ENCODE results near the gene SAP25. TPM values are rescaled to one million over a fixed set of nuclear protein-coding genes. Genes with fewer than 3 reads are reported as not detected.

Gene SAP25
- total and polyA plus RNA-seq, 4 donors = 0.33 to 0.84 (median 0.56) TPM; not detected in 1

GRCh38 chr7:100566018-100566531 lies 7.6 kb downstream of the SAP25 start:
- 44% methylated on average over 6 of the region's 6 CpGs for WGBS
- H3K36me3 ChIP-seq (ENCODE audit: control insufficient read depth in 4 of 4, insufficient read depth in 3 of 4, low read depth in 1 of 4, low read length in 3 of 4) = peaks cover 0 to 22% (median 13%) of the 10 kb centered on the region in 4 donors
- H3K4me3 ChIP-seq (ENCODE audit: low read depth in 1 of 3, low read length in 3 of 3) = no peak overlapping the region

More at GRCh38 chr7:100566018-100566531, 7.6 kb downstream of the SAP25 start:
- no peak for DNase-seq (ENCODE audit: low spot score)
- Histone ChIP-seq H3K27ac (ENCODE audit: low read depth in 1 of 2, low read length in 2 of 2) (peak overlapping the region; percentile 84 to 90), H3K9ac (ENCODE audit: low read depth in 1 of 2, low read length in 2 of 2) (peak overlapping the region in 1 of 2 donors; percentile 18), H3K9me3 (ENCODE audit: control insufficient read depth in 4 of 4, low read length in 3 of 4) (no peaks in the 10 kb centered on the region), H3K4me1 (ENCODE audit: control insufficient read depth in 4 of 4, insufficient read depth in 4 of 4, low read length in 3 of 4) (peaks cover 36 to 97% (median 79%) of the 10 kb centered on the region in 4 donors), H3K27me3 (ENCODE audit: control insufficient read depth in 4 of 4, insufficient read depth in 4 of 4, low read length in 3 of 4) (no peaks in the 10 kb centered on the region)
- TF ChIP-seq HNF4A (conservative IDR thresholded peaks at IDR 0.05) (peak; percentile 49 to 59), RXRA (IDR thresholded peaks at IDR 0.05) (peak; percentile 51 to 64), FOXA2 (IDR thresholded peaks at IDR 0.05) (peak; percentile 60), SP1 (IDR thresholded peaks at IDR 0.05) (peak; percentile 42), EGR1 (IDR thresholded peaks at IDR 0.05; ENCODE audit: low read depth in 2 of 2) (no peak), FOXA1 (IDR thresholded peaks at IDR 0.05) (peak; percentile 43), JUND (IDR thresholded peaks at IDR 0.05) (no peak), TAF1 (conservative IDR thresholded peaks at IDR 0.05) (no peak), YY1 (IDR thresholded peaks at IDR 0.05) (peak; percentile 79), REST (IDR thresholded peaks at IDR 0.05) (peak; percentile 67)
- TF ChIP-seq, protein P1, sequence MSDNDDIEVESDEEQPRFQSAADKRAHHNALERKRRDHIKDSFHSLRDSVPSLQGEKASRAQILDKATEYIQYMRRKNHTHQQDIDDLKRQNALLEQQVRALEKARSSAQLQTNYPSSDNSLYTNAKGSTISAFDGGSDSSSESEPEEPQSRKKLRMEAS (IDR thresholded peaks at IDR 0.05) = peak; percentile 49
- TF ChIP-seq, protein P2, sequence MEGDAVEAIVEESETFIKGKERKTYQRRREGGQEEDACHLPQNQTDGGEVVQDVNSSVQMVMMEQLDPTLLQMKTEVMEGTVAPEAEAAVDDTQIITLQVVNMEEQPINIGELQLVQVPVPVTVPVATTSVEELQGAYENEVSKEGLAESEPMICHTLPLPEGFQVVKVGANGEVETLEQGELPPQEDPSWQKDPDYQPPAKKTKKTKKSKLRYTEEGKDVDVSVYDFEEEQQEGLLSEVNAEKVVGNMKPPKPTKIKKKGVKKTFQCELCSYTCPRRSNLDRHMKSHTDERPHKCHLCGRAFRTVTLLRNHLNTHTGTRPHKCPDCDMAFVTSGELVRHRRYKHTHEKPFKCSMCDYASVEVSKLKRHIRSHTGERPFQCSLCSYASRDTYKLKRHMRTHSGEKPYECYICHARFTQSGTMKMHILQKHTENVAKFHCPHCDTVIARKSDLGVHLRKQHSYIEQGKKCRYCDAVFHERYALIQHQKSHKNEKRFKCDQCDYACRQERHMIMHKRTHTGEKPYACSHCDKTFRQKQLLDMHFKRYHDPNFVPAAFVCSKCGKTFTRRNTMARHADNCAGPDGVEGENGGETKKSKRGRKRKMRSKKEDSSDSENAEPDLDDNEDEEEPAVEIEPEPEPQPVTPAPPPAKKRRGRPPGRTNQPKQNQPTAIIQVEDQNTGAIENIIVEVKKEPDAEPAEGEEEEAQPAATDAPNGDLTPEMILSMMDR (IDR thresholded peaks at IDR 0.05; ENCODE audit: low read depth, low read length, missing input control) = no peak
- TF ChIP-seq, protein P3, sequence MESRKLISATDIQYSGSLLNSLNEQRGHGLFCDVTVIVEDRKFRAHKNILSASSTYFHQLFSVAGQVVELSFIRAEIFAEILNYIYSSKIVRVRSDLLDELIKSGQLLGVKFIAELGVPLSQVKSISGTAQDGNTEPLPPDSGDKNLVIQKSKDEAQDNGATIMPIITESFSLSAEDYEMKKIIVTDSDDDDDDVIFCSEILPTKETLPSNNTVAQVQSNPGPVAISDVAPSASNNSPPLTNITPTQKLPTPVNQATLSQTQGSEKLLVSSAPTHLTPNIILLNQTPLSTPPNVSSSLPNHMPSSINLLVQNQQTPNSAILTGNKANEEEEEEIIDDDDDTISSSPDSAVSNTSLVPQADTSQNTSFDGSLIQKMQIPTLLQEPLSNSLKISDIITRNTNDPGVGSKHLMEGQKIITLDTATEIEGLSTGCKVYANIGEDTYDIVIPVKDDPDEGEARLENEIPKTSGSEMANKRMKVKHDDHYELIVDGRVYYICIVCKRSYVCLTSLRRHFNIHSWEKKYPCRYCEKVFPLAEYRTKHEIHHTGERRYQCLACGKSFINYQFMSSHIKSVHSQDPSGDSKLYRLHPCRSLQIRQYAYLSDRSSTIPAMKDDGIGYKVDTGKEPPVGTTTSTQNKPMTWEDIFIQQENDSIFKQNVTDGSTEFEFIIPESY (IDR thresholded peaks at IDR 0.05) = no peak
